ENCODE results near the gene SLITRK3.

DNA sequence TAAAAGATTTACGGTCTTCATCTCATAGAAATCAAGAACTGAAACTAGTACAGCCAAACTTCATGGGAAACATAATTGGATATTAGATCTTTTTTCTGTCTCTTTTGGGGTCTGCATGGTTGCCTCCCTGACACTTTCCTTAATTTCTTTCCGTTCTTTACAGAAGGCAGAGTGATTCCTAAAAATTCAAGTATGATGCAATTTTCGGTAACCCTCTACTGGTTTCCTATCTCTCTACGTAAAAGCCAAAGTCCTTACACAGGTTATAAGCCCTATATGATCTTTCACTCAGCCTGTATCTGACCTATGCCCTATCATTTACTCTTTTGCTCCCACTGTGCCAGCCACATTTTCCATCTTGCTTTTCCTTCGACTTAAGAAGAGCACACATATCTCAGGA, 6.8 kb upstream of the SLITRK3 start:
- TF ChIP-seq HOXA7 (CRISPR knock-in tag; IDR thresholded peaks at IDR 0.05) (no peak), EZH2 (conservative IDR thresholded peaks at IDR 0.05; ENCODE audit: low read depth, low read length) (no peak), HNF4G (IDR thresholded peaks at IDR 0.05; ENCODE audit: borderline replicate concordance, low read depth, low read length) (no peak), HNF4G (CRISPR knock-in tag; IDR thresholded peaks at IDR 0.05; ENCODE audit: borderline replicate concordance, low read depth) (no peak), SP2 (CRISPR knock-in tag; IDR thresholded peaks at IDR 0.05) (no peak)
- TF ChIP-seq, protein P1, sequence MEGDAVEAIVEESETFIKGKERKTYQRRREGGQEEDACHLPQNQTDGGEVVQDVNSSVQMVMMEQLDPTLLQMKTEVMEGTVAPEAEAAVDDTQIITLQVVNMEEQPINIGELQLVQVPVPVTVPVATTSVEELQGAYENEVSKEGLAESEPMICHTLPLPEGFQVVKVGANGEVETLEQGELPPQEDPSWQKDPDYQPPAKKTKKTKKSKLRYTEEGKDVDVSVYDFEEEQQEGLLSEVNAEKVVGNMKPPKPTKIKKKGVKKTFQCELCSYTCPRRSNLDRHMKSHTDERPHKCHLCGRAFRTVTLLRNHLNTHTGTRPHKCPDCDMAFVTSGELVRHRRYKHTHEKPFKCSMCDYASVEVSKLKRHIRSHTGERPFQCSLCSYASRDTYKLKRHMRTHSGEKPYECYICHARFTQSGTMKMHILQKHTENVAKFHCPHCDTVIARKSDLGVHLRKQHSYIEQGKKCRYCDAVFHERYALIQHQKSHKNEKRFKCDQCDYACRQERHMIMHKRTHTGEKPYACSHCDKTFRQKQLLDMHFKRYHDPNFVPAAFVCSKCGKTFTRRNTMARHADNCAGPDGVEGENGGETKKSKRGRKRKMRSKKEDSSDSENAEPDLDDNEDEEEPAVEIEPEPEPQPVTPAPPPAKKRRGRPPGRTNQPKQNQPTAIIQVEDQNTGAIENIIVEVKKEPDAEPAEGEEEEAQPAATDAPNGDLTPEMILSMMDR (CRISPR knock-in tag; IDR thresholded peaks at IDR 0.05): no peak

Data from HepG2 (cell line).